ENCODE results near the gene MEST.

- TF ChIP-seq FOSL1 (CRISPR knock-in tag; IDR thresholded peaks at IDR 0.05; ENCODE audit: borderline replicate concordance), result no peak
- TF ChIP-seq CTCF (CRISPR knock-in tag; IDR thresholded peaks at IDR 0.05), result no peak
- no peak for TF ChIP-seq ARHGAP35 (CRISPR knock-in tag; IDR thresholded peaks at IDR 0.05; ENCODE audit: borderline replicate concordance)
- TF ChIP-seq NR3C1 (CRISPR knock-in tag; IDR thresholded peaks at IDR 0.05), result no peak
- TF ChIP-seq TARDBP (CRISPR knock-in tag; IDR thresholded peaks at IDR 0.05), result no peak
- no peak for TF ChIP-seq ZNF124 (CRISPR knock-in tag; IDR thresholded peaks at IDR 0.05)
- TF ChIP-seq SRF (IDR thresholded peaks at IDR 0.05; ENCODE audit: low read depth, low read length), result no peak
- no peak for TF ChIP-seq NR2C2 (CRISPR knock-in tag; IDR thresholded peaks at IDR 0.05; ENCODE audit: borderline replicate concordance)
- TF ChIP-seq ZNF589 (CRISPR knock-in tag; conservative IDR thresholded peaks at IDR 0.05), result no peak
- no peak for TF ChIP-seq KDM5A (IDR thresholded peaks at IDR 0.05; ENCODE audit: borderline replicate concordance, low read length)
- no peak for TF ChIP-seq KDM5B (CRISPR knock-in tag; IDR thresholded peaks at IDR 0.05; ENCODE audit: borderline replicate concordance)
- TF ChIP-seq ZBTB49 (CRISPR knock-in tag; IDR thresholded peaks at IDR 0.05; ENCODE audit: borderline replicate concordance), result no peak
Observed at GRCh38 chr7:130489140-130489983, 2.5 kb upstream of the MEST start.
